GM23248 (cell line): ENCODE results near the gene KCNQ5. TPM values are rescaled to one million over a fixed set of nuclear protein-coding genes. Genes with fewer than 3 reads are reported as not detected.
A peak's percentile ranks its signal among the peaks of the same experiment; 100 is the strongest.
"Not testable (repeated sequence)": the region's sequence is repeated elsewhere in the genome, so short reads cannot be mapped to it uniquely, and the experiment has no call there.

Experiments
- DNase-seq: peaks from one replicate; pipeline ENCODE4 v3.0.0-alpha.2; 2015
- H2AFZ ChIP-seq: fragments of 200-600 bp; sonication (generic); 2 replicates; pipeline ENCODE4 v1.6.1; 2016; ENCODE audit warnings: antibody characterized with exemption
- H3F3A ChIP-seq: fragments of 200-600 bp; sonication (generic); 2 replicates; pipeline ENCODE4 v1.6.1; 2016; ENCODE audit warnings: mild to moderate bottlenecking, antibody characterized with exemption, mixed run types; ENCODE audit not compliant: insufficient read depth
- H3K27ac ChIP-seq: fragments of 200-600 bp; sonication (generic); 2 replicates; pipeline ENCODE4 v1.5.1; 2016; ENCODE audit warnings: mild to moderate bottlenecking
- H3K27me3 ChIP-seq: fragments of 200-600 bp; sonication (generic); replicated peaks from 2 replicates; pipeline ENCODE4 v1.6.1; 2016; ENCODE audit warnings: mild to moderate bottlenecking; ENCODE audit not compliant: insufficient read depth
- H3K36me3 ChIP-seq: fragments of 200-600 bp; sonication (generic); 2 replicates; pipeline ENCODE4 v1.6.1; 2016; ENCODE audit warnings: low read depth, mild to moderate bottlenecking
- H3K4me1 ChIP-seq: fragments of 200-600 bp; sonication (generic); 2 replicates; pipeline ENCODE4 v1.6.1; 2016; ENCODE audit warnings: mild to moderate bottlenecking; ENCODE audit not compliant: insufficient read depth
- H3K4me2 ChIP-seq: fragments of 200-600 bp; sonication (generic); one replicate; pipeline ENCODE4 v1.6.1; 2016; ENCODE audit warnings: mild to moderate bottlenecking; ENCODE audit not compliant: unreplicated experiment
- H3K4me3 ChIP-seq: fragments of 200-600 bp; sonication (generic); 2 replicates; pipeline ENCODE4 v1.5.1; 2016; ENCODE audit warnings: mild to moderate bottlenecking
- H3K79me2 ChIP-seq: fragments of 200-600 bp; sonication (generic); 2 replicates; pipeline ENCODE4 v1.6.1; 2016; ENCODE audit warnings: mild to moderate bottlenecking; ENCODE audit not compliant: insufficient read depth
- H3K9ac ChIP-seq: fragments of 200-600 bp; sonication (generic); 2 replicates; pipeline ENCODE4 v1.6.1; 2016; ENCODE audit warnings: mild to moderate bottlenecking
- H3K9me2 ChIP-seq: fragments of 200-600 bp; sonication (generic); 2 replicates; pipeline ENCODE4 v1.6.1; 2016; ENCODE audit warnings: mixed run types, mild to moderate bottlenecking, moderate library complexity; ENCODE audit not compliant: insufficient read depth
- H3K9me3 ChIP-seq: fragments of 200-600 bp; sonication (generic); one replicate; pipeline ENCODE4 v1.6.1; 2017; ENCODE audit warnings: low read depth
- H4K20me1 ChIP-seq: fragments of 200-600 bp; sonication (generic); 2 replicates; pipeline ENCODE4 v1.6.0; 2016; ENCODE audit not compliant: insufficient read depth
- EZH2 ChIP-seq: fragments of 200-600 bp; sonication (generic); IDR thresholded peaks from 2 replicates; pipeline ENCODE4 v1.6.1; 2018; ENCODE audit warnings: antibody characterized with exemption, mild to moderate bottlenecking; ENCODE audit not compliant: insufficient read depth, poor library complexity, severe bottlenecking
- EZH2phosphoT487 ChIP-seq: fragments of 200-600 bp; sonication (generic); IDR thresholded peaks from 2 replicates; pipeline ENCODE4 v1.6.1; 2018; ENCODE audit warnings: antibody characterized with exemption, moderate library complexity, mild to moderate bottlenecking, low read depth; ENCODE audit not compliant: insufficient read depth
- WGBS, 2 experiments: methylation state at CpG; one replicate each; pipeline ENCODE4 v1.1.6; 2015 to 2017; ENCODE audit warnings: low lambda C conversion rate in 2 of 2, low coverage in 1 of 2; ENCODE audit errors: missing lambda C conversion rate in 2 of 2; 5-methylcytosine and 5-hydroxymethylcytosine counted together
- in situ Hi-C: fragments of 300-500 bp; cut with MboI; formaldehyde crosslinking; loops from 2 replicates; pipeline ENCODE4 v1.15.0; 2020
- polyA plus RNA-seq: library from polyadenylated mRNA; unstranded; fragments of >200 nt; fragmentation: Nextera tagmentation; extraction: Ambion mirVana; gene quantifications from 2 replicates; pipeline ENCODE4 v1.2.1, GENCODE V29; 2016
- total RNA-seq: library from RNA; depleted of rRNA; stranded (reverse); fragments of >200 nt; shearing (Covaris generic); gene quantifications from 2 replicates; pipeline ENCODE4 v1.2.3, GENCODE V29; 2014

KCNQ5 gene
- total and polyA plus RNA-seq, 2 experiments from 2014 or later = 5.7 to 10.8 TPM

GRCh38 chr6:73180076-73180738 is 558.3 kb downstream of the KCNQ5 start:
- Histone ChIP-seq H4K20me1 (no peaks in the 10 kb centered on the region), H3K36me3 (no peaks in the 10 kb centered on the region), H3K9me2 (no peaks in the 10 kb centered on the region), H3K4me2 (peak overlapping the region; percentile 89), H3K27ac (peak overlapping the region; percentile 61), H3F3A (peaks cover 21% of the 10 kb centered on the region), H3K9ac (peak overlapping the region; percentile 49), H3K27me3 (no peaks in the 10 kb centered on the region), H3K9me3 (no peaks in the 10 kb centered on the region), H3K79me2 (no peaks in the 10 kb centered on the region), H3K4me3 (peak overlapping the region; percentile 72), H3K4me1 (peaks cover 12% of the 10 kb centered on the region), H2AFZ (peak overlapping the region; percentile 33; the same call in 1 of the 2 replicates)
- in situ Hi-C loops = loop anchor here (10.0 kb wide), 1 partner anchor 765 kb away; no protein-coding TSS in a partner anchor
- 44% methylated on average over 6 of the region's 6 CpGs for WGBS, 2 experiments
- peak; percentile 78 for DNase-seq
- no peak for TF ChIP-seq EZH2
- TF ChIP-seq EZH2phosphoT487 = no peak

- WGBS, 2 experiments = 2 to 5% methylated on average over 7 of the region's 7 CpGs
- in situ Hi-C loops = loop anchor here (10.0 kb wide), 1 partner anchor 766 kb away; no protein-coding TSS in a partner anchor
- Histone ChIP-seq H3K27me3 (no peaks in the 10 kb centered on the region), H3K9me2 (no peaks in the 10 kb centered on the region), H2AFZ (peak overlapping the region; percentile 33; the same call in 1 of the 2 replicates), H4K20me1 (no peaks in the 10 kb centered on the region), H3K9ac (peak overlapping the region; percentile 49), H3K4me3 (peak overlapping the region; percentile 72), H3K36me3 (no peaks in the 10 kb centered on the region), H3K4me2 (peak overlapping the region; percentile 89), H3K79me2 (no peaks in the 10 kb centered on the region), H3K9me3 (no peaks in the 10 kb centered on the region), H3K27ac (peak overlapping the region; percentile 61), H3K4me1 (peaks cover 12% of the 10 kb centered on the region), H3F3A (peaks cover 21% of the 10 kb centered on the region)
- peak; percentile 82 for DNase-seq
- TF ChIP-seq EZH2phosphoT487 (no peak), EZH2 (no peak)
Observed at GRCh38 chr6:73180763-73181619, 559.1 kb downstream of the KCNQ5 start.

GRCh38 chr6:73182021-73182607 is 560.2 kb downstream of the KCNQ5 start:
- H3K4me2 ChIP-seq = no peak overlapping the region
- no peak overlapping the region for H3K4me3 ChIP-seq
- peaks cover 21% of the 10 kb centered on the region for H3F3A ChIP-seq
- H3K27ac ChIP-seq = no peak overlapping the region
- peaks cover 12% of the 10 kb centered on the region for H3K4me1 ChIP-seq
- in situ Hi-C loops = loop anchor here (10.0 kb wide), 1 partner anchor 767 kb away; no protein-coding TSS in a partner anchor
- H3K9me2 ChIP-seq = no peaks in the 10 kb centered on the region
- H3K9me3 ChIP-seq = no peaks in the 10 kb centered on the region
- TF ChIP-seq EZH2phosphoT487 (no peak), EZH2 (no peak)
- no peaks in the 10 kb centered on the region for H4K20me1 ChIP-seq
- no peak overlapping the region for H3K9ac ChIP-seq
- H3K36me3 ChIP-seq = no peaks in the 10 kb centered on the region
- WGBS, 2 experiments = 74 to 81% methylated on average over 2 of the region's 2 CpGs
- DNase-seq = no peak
- no peak overlapping the region for H2AFZ ChIP-seq
- H3K79me2 ChIP-seq = no peaks in the 10 kb centered on the region
- no peaks in the 10 kb centered on the region for H3K27me3 ChIP-seq

GRCh38 chr6:73193302-73193701 is 571.4 kb downstream of the KCNQ5 start:
- H3K27ac ChIP-seq, H3K79me2 ChIP-seq, H3K27me3 ChIP-seq, H3K4me3 ChIP-seq, H4K20me1 ChIP-seq, H2AFZ ChIP-seq, H3K9ac ChIP-seq, in situ Hi-C loops, H3K4me2 ChIP-seq, H3K9me2 ChIP-seq, DNase-seq, H3K4me1 ChIP-seq, H3K9me3 ChIP-seq, H3K36me3 ChIP-seq, H3F3A ChIP-seq: not testable (repeated sequence)
- WGBS, 2 experiments = 76 to 87% methylated on average over 4 of the region's 4 CpGs
